ENCODE results near the gene CARS2. TPM values are rescaled to one million over a fixed set of nuclear protein-coding genes. Genes with fewer than 3 reads are reported as not detected.

Gene CARS2
- total RNA-seq, 1 donor from 2014 or later, result 36.0 TPM

DNA sequence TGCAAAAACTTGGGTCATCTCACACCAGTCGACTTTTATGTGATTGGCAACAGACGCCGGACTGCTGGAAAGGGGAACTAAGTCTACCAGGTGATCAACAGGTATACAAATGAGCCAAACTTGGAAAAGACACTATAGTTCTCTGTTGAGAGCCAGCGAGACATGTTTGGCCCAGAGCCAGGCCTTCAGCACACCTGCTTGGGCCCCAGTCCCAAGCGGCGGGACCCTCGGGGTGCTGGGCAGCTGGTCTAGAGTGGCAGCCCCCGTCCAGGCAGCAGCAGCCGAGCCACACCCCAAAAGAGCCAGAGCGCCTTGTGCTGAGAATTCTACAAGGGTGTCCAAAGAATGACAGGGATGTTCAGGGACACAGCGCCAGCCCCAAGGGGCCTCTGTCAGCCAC is 62.6 kb downstream of the CARS2 start:
- H3K36me3 Mint-ChIP-seq (ENCODE audit: low read depth, unreplicated experiment), result peaks cover 39% of the 10 kb centered on the region

DNA sequence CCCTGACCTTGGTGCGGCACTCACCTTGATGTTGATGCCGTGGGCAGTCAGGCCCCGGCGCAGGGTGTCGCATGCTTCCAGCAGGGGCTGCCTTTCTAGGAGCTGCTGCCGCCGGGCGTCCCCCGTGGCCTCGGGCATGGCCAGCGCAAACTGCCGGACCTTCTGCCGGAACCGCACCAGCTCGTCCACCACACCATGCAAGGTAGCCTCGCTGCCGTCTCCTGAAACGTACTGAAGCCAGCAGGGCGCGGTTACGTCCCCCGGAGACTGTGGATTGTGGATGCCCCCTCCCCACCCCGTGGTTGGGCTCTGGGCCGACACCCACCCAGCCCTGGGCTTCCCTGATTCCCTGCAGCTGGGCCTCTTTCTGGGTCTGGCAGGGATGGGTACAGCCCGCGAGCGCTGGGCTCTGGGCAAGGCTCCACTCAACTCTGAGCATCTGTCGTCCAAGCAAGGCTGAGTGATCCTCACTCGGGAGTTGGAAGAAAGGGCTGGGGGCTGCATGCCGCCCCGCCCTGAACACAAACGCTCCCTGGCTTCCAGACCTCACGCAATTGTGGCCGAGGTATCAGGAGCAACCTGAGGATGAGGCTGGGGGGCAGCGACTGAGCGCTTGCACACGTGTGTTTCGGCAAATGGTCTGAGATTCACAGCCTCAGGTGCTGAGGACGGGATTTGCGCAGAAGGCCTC is 63.5 kb downstream of the CARS2 start:
- DNase-seq (ENCODE audit: low spot score), result no peak
- H3K27ac Mint-ChIP-seq (ENCODE audit: unreplicated experiment), result no peak overlapping the region
- TF ChIP-seq, protein P1, sequence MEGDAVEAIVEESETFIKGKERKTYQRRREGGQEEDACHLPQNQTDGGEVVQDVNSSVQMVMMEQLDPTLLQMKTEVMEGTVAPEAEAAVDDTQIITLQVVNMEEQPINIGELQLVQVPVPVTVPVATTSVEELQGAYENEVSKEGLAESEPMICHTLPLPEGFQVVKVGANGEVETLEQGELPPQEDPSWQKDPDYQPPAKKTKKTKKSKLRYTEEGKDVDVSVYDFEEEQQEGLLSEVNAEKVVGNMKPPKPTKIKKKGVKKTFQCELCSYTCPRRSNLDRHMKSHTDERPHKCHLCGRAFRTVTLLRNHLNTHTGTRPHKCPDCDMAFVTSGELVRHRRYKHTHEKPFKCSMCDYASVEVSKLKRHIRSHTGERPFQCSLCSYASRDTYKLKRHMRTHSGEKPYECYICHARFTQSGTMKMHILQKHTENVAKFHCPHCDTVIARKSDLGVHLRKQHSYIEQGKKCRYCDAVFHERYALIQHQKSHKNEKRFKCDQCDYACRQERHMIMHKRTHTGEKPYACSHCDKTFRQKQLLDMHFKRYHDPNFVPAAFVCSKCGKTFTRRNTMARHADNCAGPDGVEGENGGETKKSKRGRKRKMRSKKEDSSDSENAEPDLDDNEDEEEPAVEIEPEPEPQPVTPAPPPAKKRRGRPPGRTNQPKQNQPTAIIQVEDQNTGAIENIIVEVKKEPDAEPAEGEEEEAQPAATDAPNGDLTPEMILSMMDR (IDR thresholded peaks at IDR 0.05; ENCODE audit: unreplicated experiment), result no peak
- H3K27me3 Mint-ChIP-seq (ENCODE audit: unreplicated experiment), result peaks cover 15% of the 10 kb centered on the region
- H3K36me3 Mint-ChIP-seq (ENCODE audit: low read depth, unreplicated experiment), result peaks cover 35% of the 10 kb centered on the region
- H3K9me3 Mint-ChIP-seq (ENCODE audit: unreplicated experiment), result no peaks in the 10 kb centered on the region
- no peak overlapping the region for H3K4me3 Mint-ChIP-seq (ENCODE audit: unreplicated experiment)
- peaks cover 12% of the 10 kb centered on the region for H3K4me1 Mint-ChIP-seq (ENCODE audit: unreplicated experiment)

More for the DNA sequence above, 62.6 kb downstream of the CARS2 start:
- Mint-ChIP-seq H3K9me3 (ENCODE audit: unreplicated experiment) (no peaks in the 10 kb centered on the region), H3K4me3 (ENCODE audit: unreplicated experiment) (no peak overlapping the region), H3K27ac (ENCODE audit: unreplicated experiment) (no peak overlapping the region), H3K27me3 (ENCODE audit: unreplicated experiment) (peaks cover 16% of the 10 kb centered on the region), H3K4me1 (ENCODE audit: unreplicated experiment) (peaks cover 12% of the 10 kb centered on the region)
- TF ChIP-seq, protein P1 (IDR thresholded peaks at IDR 0.05; ENCODE audit: unreplicated experiment), result no peak
- no peak for DNase-seq (ENCODE audit: low spot score)

DNA sequence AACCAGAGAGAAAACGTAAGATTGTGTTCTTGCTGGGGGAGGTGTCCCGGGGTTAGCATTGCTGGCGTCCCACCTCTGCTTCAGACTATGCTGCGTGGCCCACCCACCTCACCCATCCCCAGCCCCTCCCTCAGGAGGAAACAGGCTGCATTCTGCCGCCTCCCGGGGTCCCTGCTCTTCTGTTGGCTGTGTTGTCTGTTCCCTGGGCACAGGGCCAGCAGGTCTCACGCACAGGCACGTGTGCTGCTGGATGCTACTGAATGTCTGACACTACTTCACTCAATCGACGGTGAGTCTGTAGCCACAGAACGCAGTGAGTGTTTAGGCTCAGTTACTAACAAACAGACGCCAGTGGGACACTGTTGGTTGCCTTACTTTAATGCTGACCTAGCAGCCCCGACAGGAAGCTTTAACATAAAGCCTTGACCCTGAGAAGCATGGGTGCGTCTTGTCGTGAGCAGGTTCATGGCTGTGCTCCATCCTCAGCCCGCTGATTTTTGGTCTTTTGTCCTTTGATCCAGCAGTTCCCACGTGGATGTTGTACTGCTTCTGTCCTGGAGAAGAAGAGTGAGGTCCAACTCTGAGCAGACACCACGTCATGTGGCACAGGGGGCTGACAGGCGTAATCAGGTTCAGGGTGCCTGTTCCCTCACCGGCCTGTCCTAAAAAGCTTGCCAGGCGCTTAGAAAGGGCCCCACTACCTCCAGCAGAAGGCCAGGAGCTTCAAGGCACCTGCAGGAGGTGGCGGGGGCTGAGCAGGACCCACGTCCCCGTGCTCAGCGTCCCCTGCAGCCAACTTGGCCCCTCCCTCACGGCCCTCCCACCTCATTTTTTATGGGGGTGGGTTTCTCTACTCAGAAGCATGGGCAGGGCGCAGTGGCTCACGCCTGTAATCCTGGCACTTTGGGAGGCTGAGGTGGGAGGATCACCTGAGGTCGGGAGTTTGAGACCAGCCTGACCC is 64.6 kb downstream of the CARS2 start:
- no peak for DNase-seq (ENCODE audit: low spot score)
- H3K9me3 Mint-ChIP-seq (ENCODE audit: unreplicated experiment), result no peaks in the 10 kb centered on the region
- TF ChIP-seq, protein P1 (IDR thresholded peaks at IDR 0.05; ENCODE audit: unreplicated experiment), result no peak
- H3K36me3 Mint-ChIP-seq (ENCODE audit: low read depth, unreplicated experiment), result peaks cover 42% of the 10 kb centered on the region
- peaks cover 15% of the 10 kb centered on the region for H3K27me3 Mint-ChIP-seq (ENCODE audit: unreplicated experiment)
- no peak overlapping the region for H3K4me3 Mint-ChIP-seq (ENCODE audit: unreplicated experiment)
- H3K27ac Mint-ChIP-seq (ENCODE audit: unreplicated experiment), result no peak overlapping the region
- H3K4me1 Mint-ChIP-seq (ENCODE audit: unreplicated experiment), result peaks cover 12% of the 10 kb centered on the region

DNA sequence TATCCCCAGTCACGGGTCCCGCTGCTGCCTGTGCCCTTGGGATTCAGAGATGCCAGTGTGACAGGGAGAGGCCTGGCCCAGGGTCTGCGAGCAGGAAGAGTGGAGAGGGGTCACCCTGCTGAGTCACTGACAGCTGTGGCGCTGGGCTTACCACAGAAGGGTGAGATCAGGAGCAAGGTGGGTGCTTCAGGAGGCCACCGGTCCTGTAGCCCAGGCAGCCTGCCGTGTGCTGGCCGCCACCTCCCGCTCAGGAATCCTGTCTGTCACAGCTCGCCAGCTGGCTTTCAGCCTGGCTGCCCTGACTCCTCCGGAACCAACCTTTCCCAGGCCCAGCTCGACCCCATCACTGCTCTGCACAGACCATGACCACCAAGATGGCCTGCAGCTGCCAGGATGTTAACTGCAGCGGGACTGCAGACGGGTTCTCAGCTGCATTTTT is 65.3 kb downstream of the CARS2 start:
- Mint-ChIP-seq H3K27me3 (ENCODE audit: unreplicated experiment) (peaks cover 12% of the 10 kb centered on the region), H3K27ac (ENCODE audit: unreplicated experiment) (no peak overlapping the region), H3K4me1 (ENCODE audit: unreplicated experiment) (peaks cover 12% of the 10 kb centered on the region), H3K36me3 (ENCODE audit: low read depth, unreplicated experiment) (peaks cover 42% of the 10 kb centered on the region), H3K9me3 (ENCODE audit: unreplicated experiment) (no peaks in the 10 kb centered on the region), H3K4me3 (ENCODE audit: unreplicated experiment) (no peak overlapping the region)
- TF ChIP-seq, protein P1 (IDR thresholded peaks at IDR 0.05; ENCODE audit: unreplicated experiment), result no peak
- DNase-seq (ENCODE audit: low spot score), result no peak

Measured in endothelial cell (in vitro differentiated cells).